ENCODE data around the gene BAIAP2L2.

- TF ChIP-seq, protein P1, sequence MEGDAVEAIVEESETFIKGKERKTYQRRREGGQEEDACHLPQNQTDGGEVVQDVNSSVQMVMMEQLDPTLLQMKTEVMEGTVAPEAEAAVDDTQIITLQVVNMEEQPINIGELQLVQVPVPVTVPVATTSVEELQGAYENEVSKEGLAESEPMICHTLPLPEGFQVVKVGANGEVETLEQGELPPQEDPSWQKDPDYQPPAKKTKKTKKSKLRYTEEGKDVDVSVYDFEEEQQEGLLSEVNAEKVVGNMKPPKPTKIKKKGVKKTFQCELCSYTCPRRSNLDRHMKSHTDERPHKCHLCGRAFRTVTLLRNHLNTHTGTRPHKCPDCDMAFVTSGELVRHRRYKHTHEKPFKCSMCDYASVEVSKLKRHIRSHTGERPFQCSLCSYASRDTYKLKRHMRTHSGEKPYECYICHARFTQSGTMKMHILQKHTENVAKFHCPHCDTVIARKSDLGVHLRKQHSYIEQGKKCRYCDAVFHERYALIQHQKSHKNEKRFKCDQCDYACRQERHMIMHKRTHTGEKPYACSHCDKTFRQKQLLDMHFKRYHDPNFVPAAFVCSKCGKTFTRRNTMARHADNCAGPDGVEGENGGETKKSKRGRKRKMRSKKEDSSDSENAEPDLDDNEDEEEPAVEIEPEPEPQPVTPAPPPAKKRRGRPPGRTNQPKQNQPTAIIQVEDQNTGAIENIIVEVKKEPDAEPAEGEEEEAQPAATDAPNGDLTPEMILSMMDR (IDR thresholded peaks at IDR 0.05; ENCODE audit: poor library complexity) = no peak
- TF ChIP-seq EZH2 (IDR thresholded peaks at IDR 0.05; ENCODE audit: borderline replicate concordance) (no peak), EZH2phosphoT487 (IDR thresholded peaks at IDR 0.05; ENCODE audit: low read depth, severe bottlenecking, unreplicated experiment) (no peak)
These were observed 47.7 kb downstream of the BAIAP2L2 start for GRCh38 chr22:38062791-38063190.

All from hepatocyte (in vitro differentiated cells).